Measurements from ENCODE around the gene CASP8AP2. TPM values are rescaled to one million over a fixed set of nuclear protein-coding genes. Genes with fewer than 3 reads are reported as not detected.

Gene CASP8AP2
- total RNA-seq (2021) (24.2 to 27.9 TPM (median 25.0 TPM) in 3 replicates), Bru-seq, nascent RNA (percentile 89 among the genes with signal in this experiment)
- long read RNA-seq, experiment 1, partial matches to known transcripts: 18 of 65 reads
- long read RNA-seq, experiment 1, other reads (novel, unspliced or antisense): 47 of 65 reads
- long read RNA-seq, experiment 2, partial matches to known transcripts: 14 of 18 reads
- long read RNA-seq, experiment 2, other reads (novel, unspliced or antisense): 4 of 18 reads
- long read RNA-seq, experiment 3, transcript CASP8AP2-202 (7 exons, 1,280 nt): major isoform, 5 of 16 reads
- long read RNA-seq, experiment 3, partial matches to known transcripts: 1 of 16 reads
- long read RNA-seq, experiment 3, other reads (novel, unspliced or antisense): 10 of 16 reads

DNA sequence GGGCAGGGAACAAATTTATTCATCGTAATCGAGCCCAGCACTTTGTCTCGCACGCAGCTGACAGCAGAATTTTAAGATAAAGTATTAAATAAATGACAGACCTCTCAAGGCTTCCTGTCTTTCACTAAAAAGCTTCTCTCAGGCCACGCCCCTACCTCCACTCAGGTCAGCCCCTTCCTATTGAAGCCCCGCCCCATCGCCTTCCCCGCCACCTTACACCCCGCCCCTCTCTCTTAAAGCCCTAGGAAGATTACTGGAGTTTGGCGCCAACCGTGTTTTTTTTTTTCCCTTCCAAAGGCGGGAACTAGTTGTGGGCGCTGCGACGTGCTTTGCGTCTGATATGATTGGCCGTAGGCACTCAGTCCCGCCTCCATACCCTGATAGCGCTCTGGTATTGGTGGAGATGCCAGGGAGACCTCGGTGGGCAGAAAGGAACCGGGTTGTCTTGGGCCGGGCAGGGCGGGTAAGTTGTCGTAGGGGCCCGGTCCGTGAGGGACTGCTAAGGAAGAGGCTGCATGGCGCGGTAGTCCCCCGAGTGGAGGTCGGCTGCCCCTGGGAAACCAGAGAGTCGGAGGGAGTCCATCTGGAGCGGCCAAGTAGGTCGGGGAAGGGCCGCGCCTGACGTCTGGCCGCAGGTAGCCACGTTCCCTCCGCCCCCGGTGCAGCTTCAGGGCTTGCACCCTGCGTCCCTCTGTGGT lies at the start of gene CASP8AP2:
Gene CASP8AP2, plus strand, starts transcription at position 409 of the 698 bp plus-strand sequence.
- DNase-seq (ENCODE audit: low spot score): peak; percentile 92
- POLR2A ChIA-PET: interaction anchor here (0.7 to 2.7 kb wide), 5 partner anchors 10 to 640 kb away, joined by 3 to 33 read pairs (median 3); partner anchors contain the start of gene MDN1
- H3K36me3 Mint-ChIP-seq: peaks cover 25% of the 10 kb centered on the region
- H3K27me3 Mint-ChIP-seq (ENCODE audit: low read depth): no peaks in the 10 kb centered on the region
- H3K4me1 Mint-ChIP-seq: peaks cover 16% of the 10 kb centered on the region
- ATAC-seq: peak; percentile 98
- no peaks in the 10 kb centered on the region for H3K9me3 Mint-ChIP-seq
- H3K27ac Mint-ChIP-seq: peak within 1 kb of the TSS; percentile 98
- H3K4me3 Mint-ChIP-seq: peak within 1 kb of the TSS; percentile 95
- CTCF ChIA-PET: interaction anchor here (0.7 to 1.9 kb wide), 8 partner anchors 10 to 397 kb away, joined by 3 to 19 read pairs (median 4); partner anchors contain the start of gene MDN1
- TF ChIP-seq NFYB (CRISPR knock-in tag; conservative IDR thresholded peaks at IDR 0.05; ENCODE audit: low read depth) (peak; percentile 72), JUN (CRISPR knock-in tag; IDR thresholded peaks at IDR 0.05) (0 out of 2 replicates have a peak, but pooled peaks have one; percentile 46), SMAD3 (CRISPR knock-in tag; IDR thresholded peaks at IDR 0.05; ENCODE audit: borderline replicate concordance) (no peak), ZNF263 (CRISPR knock-in tag; IDR thresholded peaks at IDR 0.05; ENCODE audit: low read depth) (no peak), KAT7 (CRISPR knock-in tag; IDR thresholded peaks at IDR 0.05; ENCODE audit: borderline replicate concordance) (no peak), FOXK1 (CRISPR knock-in tag; IDR thresholded peaks at IDR 0.05) (peak; percentile 53; the same call in 1 of the 2 replicates), ZNF219 (CRISPR knock-in tag; IDR thresholded peaks at IDR 0.05; ENCODE audit: borderline replicate concordance) (0 out of 2 replicates have a peak, but pooled peaks have one; percentile 45), SP1 (CRISPR knock-in tag; conservative IDR thresholded peaks at IDR 0.05) (peak; percentile 81), RORB (CRISPR knock-in tag; IDR thresholded peaks at IDR 0.05) (no peak)
- TF ChIP-seq, protein P1, sequence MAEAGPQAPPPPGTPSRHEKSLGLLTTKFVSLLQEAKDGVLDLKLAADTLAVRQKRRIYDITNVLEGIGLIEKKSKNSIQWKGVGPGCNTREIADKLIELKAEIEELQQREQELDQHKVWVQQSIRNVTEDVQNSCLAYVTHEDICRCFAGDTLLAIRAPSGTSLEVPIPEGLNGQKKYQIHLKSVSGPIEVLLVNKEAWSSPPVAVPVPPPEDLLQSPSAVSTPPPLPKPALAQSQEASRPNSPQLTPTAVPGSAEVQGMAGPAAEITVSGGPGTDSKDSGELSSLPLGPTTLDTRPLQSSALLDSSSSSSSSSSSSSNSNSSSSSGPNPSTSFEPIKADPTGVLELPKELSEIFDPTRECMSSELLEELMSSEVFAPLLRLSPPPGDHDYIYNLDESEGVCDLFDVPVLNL (CRISPR knock-in tag; IDR thresholded peaks at IDR 0.05; ENCODE audit: borderline replicate concordance, low read depth): 0 out of 2 replicates have a peak, but pooled peaks have one; percentile 83
- TF ChIP-seq, protein P2, sequence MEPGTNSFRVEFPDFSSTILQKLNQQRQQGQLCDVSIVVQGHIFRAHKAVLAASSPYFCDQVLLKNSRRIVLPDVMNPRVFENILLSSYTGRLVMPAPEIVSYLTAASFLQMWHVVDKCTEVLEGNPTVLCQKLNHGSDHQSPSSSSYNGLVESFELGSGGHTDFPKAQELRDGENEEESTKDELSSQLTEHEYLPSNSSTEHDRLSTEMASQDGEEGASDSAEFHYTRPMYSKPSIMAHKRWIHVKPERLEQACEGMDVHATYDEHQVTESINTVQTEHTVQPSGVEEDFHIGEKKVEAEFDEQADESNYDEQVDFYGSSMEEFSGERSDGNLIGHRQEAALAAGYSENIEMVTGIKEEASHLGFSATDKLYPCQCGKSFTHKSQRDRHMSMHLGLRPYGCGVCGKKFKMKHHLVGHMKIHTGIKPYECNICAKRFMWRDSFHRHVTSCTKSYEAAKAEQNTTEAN (CRISPR knock-in tag; IDR thresholded peaks at IDR 0.05): peak; percentile 84
- TF ChIP-seq, protein P3, sequence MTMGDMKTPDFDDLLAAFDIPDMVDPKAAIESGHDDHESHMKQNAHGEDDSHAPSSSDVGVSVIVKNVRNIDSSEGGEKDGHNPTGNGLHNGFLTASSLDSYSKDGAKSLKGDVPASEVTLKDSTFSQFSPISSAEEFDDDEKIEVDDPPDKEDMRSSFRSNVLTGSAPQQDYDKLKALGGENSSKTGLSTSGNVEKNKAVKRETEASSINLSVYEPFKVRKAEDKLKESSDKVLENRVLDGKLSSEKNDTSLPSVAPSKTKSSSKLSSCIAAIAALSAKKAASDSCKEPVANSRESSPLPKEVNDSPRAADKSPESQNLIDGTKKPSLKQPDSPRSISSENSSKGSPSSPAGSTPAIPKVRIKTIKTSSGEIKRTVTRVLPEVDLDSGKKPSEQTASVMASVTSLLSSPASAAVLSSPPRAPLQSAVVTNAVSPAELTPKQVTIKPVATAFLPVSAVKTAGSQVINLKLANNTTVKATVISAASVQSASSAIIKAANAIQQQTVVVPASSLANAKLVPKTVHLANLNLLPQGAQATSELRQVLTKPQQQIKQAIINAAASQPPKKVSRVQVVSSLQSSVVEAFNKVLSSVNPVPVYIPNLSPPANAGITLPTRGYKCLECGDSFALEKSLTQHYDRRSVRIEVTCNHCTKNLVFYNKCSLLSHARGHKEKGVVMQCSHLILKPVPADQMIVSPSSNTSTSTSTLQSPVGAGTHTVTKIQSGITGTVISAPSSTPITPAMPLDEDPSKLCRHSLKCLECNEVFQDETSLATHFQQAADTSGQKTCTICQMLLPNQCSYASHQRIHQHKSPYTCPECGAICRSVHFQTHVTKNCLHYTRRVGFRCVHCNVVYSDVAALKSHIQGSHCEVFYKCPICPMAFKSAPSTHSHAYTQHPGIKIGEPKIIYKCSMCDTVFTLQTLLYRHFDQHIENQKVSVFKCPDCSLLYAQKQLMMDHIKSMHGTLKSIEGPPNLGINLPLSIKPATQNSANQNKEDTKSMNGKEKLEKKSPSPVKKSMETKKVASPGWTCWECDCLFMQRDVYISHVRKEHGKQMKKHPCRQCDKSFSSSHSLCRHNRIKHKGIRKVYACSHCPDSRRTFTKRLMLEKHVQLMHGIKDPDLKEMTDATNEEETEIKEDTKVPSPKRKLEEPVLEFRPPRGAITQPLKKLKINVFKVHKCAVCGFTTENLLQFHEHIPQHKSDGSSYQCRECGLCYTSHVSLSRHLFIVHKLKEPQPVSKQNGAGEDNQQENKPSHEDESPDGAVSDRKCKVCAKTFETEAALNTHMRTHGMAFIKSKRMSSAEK (CRISPR knock-in tag; IDR thresholded peaks at IDR 0.05; ENCODE audit: borderline replicate concordance): no peak
- TF ChIP-seq, protein P4, sequence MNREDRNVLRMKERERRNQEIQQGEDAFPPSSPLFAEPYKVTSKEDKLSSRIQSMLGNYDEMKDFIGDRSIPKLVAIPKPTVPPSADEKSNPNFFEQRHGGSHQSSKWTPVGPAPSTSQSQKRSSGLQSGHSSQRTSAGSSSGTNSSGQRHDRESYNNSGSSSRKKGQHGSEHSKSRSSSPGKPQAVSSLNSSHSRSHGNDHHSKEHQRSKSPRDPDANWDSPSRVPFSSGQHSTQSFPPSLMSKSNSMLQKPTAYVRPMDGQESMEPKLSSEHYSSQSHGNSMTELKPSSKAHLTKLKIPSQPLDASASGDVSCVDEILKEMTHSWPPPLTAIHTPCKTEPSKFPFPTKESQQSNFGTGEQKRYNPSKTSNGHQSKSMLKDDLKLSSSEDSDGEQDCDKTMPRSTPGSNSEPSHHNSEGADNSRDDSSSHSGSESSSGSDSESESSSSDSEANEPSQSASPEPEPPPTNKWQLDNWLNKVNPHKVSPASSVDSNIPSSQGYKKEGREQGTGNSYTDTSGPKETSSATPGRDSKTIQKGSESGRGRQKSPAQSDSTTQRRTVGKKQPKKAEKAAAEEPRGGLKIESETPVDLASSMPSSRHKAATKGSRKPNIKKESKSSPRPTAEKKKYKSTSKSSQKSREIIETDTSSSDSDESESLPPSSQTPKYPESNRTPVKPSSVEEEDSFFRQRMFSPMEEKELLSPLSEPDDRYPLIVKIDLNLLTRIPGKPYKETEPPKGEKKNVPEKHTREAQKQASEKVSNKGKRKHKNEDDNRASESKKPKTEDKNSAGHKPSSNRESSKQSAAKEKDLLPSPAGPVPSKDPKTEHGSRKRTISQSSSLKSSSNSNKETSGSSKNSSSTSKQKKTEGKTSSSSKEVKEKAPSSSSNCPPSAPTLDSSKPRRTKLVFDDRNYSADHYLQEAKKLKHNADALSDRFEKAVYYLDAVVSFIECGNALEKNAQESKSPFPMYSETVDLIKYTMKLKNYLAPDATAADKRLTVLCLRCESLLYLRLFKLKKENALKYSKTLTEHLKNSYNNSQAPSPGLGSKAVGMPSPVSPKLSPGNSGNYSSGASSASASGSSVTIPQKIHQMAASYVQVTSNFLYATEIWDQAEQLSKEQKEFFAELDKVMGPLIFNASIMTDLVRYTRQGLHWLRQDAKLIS (CRISPR knock-in tag; IDR thresholded peaks at IDR 0.05; ENCODE audit: borderline replicate concordance): no peak
- TF ChIP-seq, protein P5, sequence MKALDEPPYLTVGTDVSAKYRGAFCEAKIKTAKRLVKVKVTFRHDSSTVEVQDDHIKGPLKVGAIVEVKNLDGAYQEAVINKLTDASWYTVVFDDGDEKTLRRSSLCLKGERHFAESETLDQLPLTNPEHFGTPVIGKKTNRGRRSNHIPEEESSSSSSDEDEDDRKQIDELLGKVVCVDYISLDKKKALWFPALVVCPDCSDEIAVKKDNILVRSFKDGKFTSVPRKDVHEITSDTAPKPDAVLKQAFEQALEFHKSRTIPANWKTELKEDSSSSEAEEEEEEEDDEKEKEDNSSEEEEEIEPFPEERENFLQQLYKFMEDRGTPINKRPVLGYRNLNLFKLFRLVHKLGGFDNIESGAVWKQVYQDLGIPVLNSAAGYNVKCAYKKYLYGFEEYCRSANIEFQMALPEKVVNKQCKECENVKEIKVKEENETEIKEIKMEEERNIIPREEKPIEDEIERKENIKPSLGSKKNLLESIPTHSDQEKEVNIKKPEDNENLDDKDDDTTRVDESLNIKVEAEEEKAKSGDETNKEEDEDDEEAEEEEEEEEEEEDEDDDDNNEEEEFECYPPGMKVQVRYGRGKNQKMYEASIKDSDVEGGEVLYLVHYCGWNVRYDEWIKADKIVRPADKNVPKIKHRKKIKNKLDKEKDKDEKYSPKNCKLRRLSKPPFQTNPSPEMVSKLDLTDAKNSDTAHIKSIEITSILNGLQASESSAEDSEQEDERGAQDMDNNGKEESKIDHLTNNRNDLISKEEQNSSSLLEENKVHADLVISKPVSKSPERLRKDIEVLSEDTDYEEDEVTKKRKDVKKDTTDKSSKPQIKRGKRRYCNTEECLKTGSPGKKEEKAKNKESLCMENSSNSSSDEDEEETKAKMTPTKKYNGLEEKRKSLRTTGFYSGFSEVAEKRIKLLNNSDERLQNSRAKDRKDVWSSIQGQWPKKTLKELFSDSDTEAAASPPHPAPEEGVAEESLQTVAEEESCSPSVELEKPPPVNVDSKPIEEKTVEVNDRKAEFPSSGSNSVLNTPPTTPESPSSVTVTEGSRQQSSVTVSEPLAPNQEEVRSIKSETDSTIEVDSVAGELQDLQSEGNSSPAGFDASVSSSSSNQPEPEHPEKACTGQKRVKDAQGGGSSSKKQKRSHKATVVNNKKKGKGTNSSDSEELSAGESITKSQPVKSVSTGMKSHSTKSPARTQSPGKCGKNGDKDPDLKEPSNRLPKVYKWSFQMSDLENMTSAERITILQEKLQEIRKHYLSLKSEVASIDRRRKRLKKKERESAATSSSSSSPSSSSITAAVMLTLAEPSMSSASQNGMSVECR (CRISPR knock-in tag; IDR thresholded peaks at IDR 0.05; ENCODE audit: borderline replicate concordance): peak; percentile 68; the same call in 1 of the 2 replicates
- TF ChIP-seq, protein P6, sequence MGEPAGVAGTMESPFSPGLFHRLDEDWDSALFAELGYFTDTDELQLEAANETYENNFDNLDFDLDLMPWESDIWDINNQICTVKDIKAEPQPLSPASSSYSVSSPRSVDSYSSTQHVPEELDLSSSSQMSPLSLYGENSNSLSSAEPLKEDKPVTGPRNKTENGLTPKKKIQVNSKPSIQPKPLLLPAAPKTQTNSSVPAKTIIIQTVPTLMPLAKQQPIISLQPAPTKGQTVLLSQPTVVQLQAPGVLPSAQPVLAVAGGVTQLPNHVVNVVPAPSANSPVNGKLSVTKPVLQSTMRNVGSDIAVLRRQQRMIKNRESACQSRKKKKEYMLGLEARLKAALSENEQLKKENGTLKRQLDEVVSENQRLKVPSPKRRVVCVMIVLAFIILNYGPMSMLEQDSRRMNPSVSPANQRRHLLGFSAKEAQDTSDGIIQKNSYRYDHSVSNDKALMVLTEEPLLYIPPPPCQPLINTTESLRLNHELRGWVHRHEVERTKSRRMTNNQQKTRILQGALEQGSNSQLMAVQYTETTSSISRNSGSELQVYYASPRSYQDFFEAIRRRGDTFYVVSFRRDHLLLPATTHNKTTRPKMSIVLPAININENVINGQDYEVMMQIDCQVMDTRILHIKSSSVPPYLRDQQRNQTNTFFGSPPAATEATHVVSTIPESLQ (CRISPR knock-in tag; IDR thresholded peaks at IDR 0.05): no peak
- TF ChIP-seq, protein P7, sequence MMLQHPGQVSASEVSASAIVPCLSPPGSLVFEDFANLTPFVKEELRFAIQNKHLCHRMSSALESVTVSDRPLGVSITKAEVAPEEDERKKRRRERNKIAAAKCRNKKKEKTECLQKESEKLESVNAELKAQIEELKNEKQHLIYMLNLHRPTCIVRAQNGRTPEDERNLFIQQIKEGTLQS (CRISPR knock-in tag; conservative IDR thresholded peaks at IDR 0.05): no peak

Data from WTC11 (cell line).